Lung (tissue), 12 donors: ENCODE measurements around the gene VASH2. TPM values are rescaled to one million over a fixed set of nuclear protein-coding genes. Genes with fewer than 3 reads are reported as not detected.

Source experiments
- ATAC-seq: fragments of 200-7000 bp; cut with Tn5 transposase; one replicate; pipeline ENCODE4 v1.9.1; 2020; ENCODE audit warnings: moderate number of reproducible peaks; ENCODE audit not compliant: insufficient read depth, low FRiP score
- DNase-seq, 3 donors: peaks; one replicate each; pipeline ENCODE4 v3.0.0-alpha.2; 2013 to 2017
- H3K27ac ChIP-seq, 2 donors: one replicate each; pipeline ENCODE4 v1.5.1; 2013; ENCODE audit warnings: mild to moderate bottlenecking in 2 of 2, moderate library complexity in 2 of 2, control low read depth in 1 of 2, inconsistent platforms in 1 of 2, low read depth in 1 of 2, low read length in 1 of 2
- H3K27me3 ChIP-seq, 3 donors: one replicate each; pipeline ENCODE4 v1.5.1; 2013; ENCODE audit warnings: low read length in 2 of 3; ENCODE audit not compliant: control insufficient read depth in 3 of 3, insufficient read depth in 3 of 3
- H3K36me3 ChIP-seq, 4 donors: one replicate each; pipeline ENCODE4 v1.5.1; 2013; ENCODE audit warnings: low read length in 4 of 4, mild to moderate bottlenecking in 1 of 4, moderate library complexity in 1 of 4; ENCODE audit not compliant: control insufficient read depth in 4 of 4, insufficient read depth in 4 of 4
- H3K4me1 ChIP-seq, 5 donors: one replicate each; pipeline ENCODE4 v1.5.1; 2013; ENCODE audit warnings: low read length in 5 of 5, mild to moderate bottlenecking in 2 of 5, moderate library complexity in 1 of 5; ENCODE audit not compliant: control insufficient read depth in 5 of 5, insufficient read depth in 5 of 5
- H3K4me3 ChIP-seq: one replicate; pipeline ENCODE4 v1.5.1; 2013; ENCODE audit warnings: mild to moderate bottlenecking, control low read depth, moderate library complexity
- H3K9ac ChIP-seq, 2 donors: one replicate each; pipeline ENCODE4 v1.5.1; 2013; ENCODE audit warnings: low read length in 2 of 2, control low read depth in 1 of 2; ENCODE audit not compliant: insufficient read depth in 1 of 2
- H3K9me3 ChIP-seq, 4 donors: one replicate each; pipeline ENCODE4 v1.5.1; 2013; ENCODE audit warnings: low read length in 3 of 4, mild to moderate bottlenecking in 1 of 4, moderate library complexity in 1 of 4; ENCODE audit not compliant: control insufficient read depth in 4 of 4, insufficient read depth in 3 of 4
- CTCF ChIP-seq: IDR thresholded peaks from 2 replicates; pipeline ENCODE4 v1.5.1; 2012; ENCODE audit warnings: mild to moderate bottlenecking; ENCODE audit errors: control extremely low read depth, extremely low read depth
- WGBS, 2 donors: extraction: QIAGEN DNeasy Blood & Tissue Kit; methylation state at CpG; one replicate each; pipeline ENCODE4 v1.1.7; 2013; 5-methylcytosine and 5-hydroxymethylcytosine counted together
- polyA plus RNA-seq, 2 donors: library from polyadenylated mRNA; stranded (reverse); fragments of 200-250 nt; gene quantifications; one replicate each; pipeline ENCODE4 v1.2.1, GENCODE V29; 2013
- total RNA-seq, 2 donors: library from RNA; depleted of rRNA in 1 of 2; stranded (reverse); fragments of >200 nt in 1 of 2; gene quantifications; one replicate each; pipeline ENCODE4 v1.2.1, GENCODE V29; 2014 to 2021
- donor health status: control.
- donor health status: control.
- donor health status: Bipolar disorder and iron deficiency.
- donor health status: healthy.
- donor health status: DM: yes; HTN: yes; CAD: no.

The VASH2 gene
- total and polyA plus RNA-seq, 4 donors: 0.26 to 11.0 (median 1.1) TPM

- no peak overlapping the region for H3K27ac ChIP-seq
- DNase-seq (no peak), ATAC-seq (no peak)
- TF ChIP-seq CTCF: no peak
- WGBS, 2 donors: 83 to 86% methylated on average over 6 of the region's 6 CpGs
- no peaks in the 10 kb centered on the region for H3K27me3 ChIP-seq
- no peaks in the 10 kb centered on the region for H3K36me3 ChIP-seq
- H3K4me1 ChIP-seq: peaks cover 0 to 5% (median 0%) of the 10 kb centered on the region in 5 donors
- peaks cover 0 to 2% (median 2%) of the 10 kb centered on the region in 4 donors for H3K9me3 ChIP-seq
- no peak overlapping the region for H3K9ac ChIP-seq
- H3K4me3 ChIP-seq: no peak overlapping the region
These were observed 7.5 kb upstream of the VASH2 start for GRCh38 chr1:212942679-212943392.

GRCh38 chr1:212943393-212943710, 7.0 kb upstream of the VASH2 start:
- Histone ChIP-seq H3K27ac (no peak overlapping the region), H3K9me3 (peaks cover 0 to 2% (median 2%) of the 10 kb centered on the region in 4 donors), H3K36me3 (no peaks in the 10 kb centered on the region), H3K4me1 (no peaks in the 10 kb centered on the region), H3K9ac (no peak overlapping the region), H3K4me3 (no peak overlapping the region), H3K27me3 (no peaks in the 10 kb centered on the region)
- ATAC-seq (no peak), DNase-seq (no peak)
- TF ChIP-seq CTCF: no peak
- WGBS, 2 donors: 72 to 81% methylated on average over 4 of the region's 4 CpGs

- TF ChIP-seq CTCF: no peak
- peaks cover 0 to 2% (median 2%) of the 10 kb centered on the region in 4 donors for H3K9me3 ChIP-seq
- no peak overlapping the region for H3K9ac ChIP-seq
- H3K4me1 ChIP-seq: no peaks in the 10 kb centered on the region
- no peak for ATAC-seq
- H3K36me3 ChIP-seq: no peaks in the 10 kb centered on the region
- no peak for DNase-seq
- no peaks in the 10 kb centered on the region for H3K27me3 ChIP-seq
- WGBS, 2 donors: 69 to 82% methylated on average over 6 of the region's 6 CpGs
- H3K4me3 ChIP-seq: no peak overlapping the region
- H3K27ac ChIP-seq: no peak overlapping the region
These were observed 6.0 kb upstream of the VASH2 start for GRCh38 chr1:212944229-212944901.
